ENCODE data around the gene ADCYAP1.

DNA sequence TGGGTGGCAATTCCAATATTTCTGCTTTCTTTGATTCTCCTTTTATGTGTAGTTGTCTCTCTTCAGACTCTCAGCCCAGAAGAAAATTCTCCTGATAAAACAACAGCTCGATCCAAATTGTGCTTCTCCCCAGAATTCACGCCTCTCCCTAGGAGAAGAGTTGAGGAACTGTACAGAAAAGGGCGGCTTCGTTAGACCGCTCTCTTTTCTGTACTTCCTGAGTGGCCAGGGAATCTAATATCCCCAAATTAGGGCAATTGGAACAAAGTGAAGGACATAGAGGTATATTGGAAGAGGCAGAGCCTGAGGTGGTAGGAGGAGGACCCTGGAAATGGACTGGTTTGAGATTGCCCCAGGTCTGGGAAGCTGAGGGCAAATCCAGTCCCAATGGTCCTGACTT lies 5.6 kb downstream of the ADCYAP1 start:
- no peak for TF ChIP-seq HOXA7 (CRISPR knock-in tag; IDR thresholded peaks at IDR 0.05)
- no peak for TF ChIP-seq EP300 (IDR thresholded peaks at IDR 0.05)
- no peak for TF ChIP-seq CEBPB (IDR thresholded peaks at IDR 0.05)

Measured in A549 (cell line).